Measurements from ENCODE around the gene PTPN2.

PTPN2 gene

GRCh38 chr18:12857215-12857905 is 26.7 kb downstream of the PTPN2 start:
- no peak overlapping the region for H3K9ac ChIP-seq (ENCODE audit: low read length)
- no peak for TF ChIP-seq EZH2phosphoT487 (IDR thresholded peaks at IDR 0.05; ENCODE audit: low read depth)
- TF ChIP-seq, protein P1, sequence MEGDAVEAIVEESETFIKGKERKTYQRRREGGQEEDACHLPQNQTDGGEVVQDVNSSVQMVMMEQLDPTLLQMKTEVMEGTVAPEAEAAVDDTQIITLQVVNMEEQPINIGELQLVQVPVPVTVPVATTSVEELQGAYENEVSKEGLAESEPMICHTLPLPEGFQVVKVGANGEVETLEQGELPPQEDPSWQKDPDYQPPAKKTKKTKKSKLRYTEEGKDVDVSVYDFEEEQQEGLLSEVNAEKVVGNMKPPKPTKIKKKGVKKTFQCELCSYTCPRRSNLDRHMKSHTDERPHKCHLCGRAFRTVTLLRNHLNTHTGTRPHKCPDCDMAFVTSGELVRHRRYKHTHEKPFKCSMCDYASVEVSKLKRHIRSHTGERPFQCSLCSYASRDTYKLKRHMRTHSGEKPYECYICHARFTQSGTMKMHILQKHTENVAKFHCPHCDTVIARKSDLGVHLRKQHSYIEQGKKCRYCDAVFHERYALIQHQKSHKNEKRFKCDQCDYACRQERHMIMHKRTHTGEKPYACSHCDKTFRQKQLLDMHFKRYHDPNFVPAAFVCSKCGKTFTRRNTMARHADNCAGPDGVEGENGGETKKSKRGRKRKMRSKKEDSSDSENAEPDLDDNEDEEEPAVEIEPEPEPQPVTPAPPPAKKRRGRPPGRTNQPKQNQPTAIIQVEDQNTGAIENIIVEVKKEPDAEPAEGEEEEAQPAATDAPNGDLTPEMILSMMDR (IDR thresholded peaks at IDR 0.05; ENCODE audit: low read depth, low read length) = no peak
- H4K20me1 ChIP-seq (ENCODE audit: insufficient read depth, low read length) = peaks cover 17% of the 10 kb centered on the region
- H3K36me3 ChIP-seq (replicated peaks; ENCODE audit: low read depth, low read length) = peaks cover 14% of the 10 kb centered on the region
- no peaks in the 10 kb centered on the region for H3K27me3 ChIP-seq (ENCODE audit: low read depth, low read length)
- H3K4me1 ChIP-seq (ENCODE audit: low read length) = peaks cover 12% of the 10 kb centered on the region; the same call in 1 of the 2 replicates
- H3K4me3 ChIP-seq (ENCODE audit: low read length) = no peak overlapping the region
- peaks cover 64% of the 10 kb centered on the region for H3K79me2 ChIP-seq (ENCODE audit: low read length)
- H3K4me2 ChIP-seq (ENCODE audit: low read length) = no peak overlapping the region
- H3K27ac ChIP-seq (ENCODE audit: low read length) = no peak overlapping the region
- H2AFZ ChIP-seq (ENCODE audit: low read depth, low read length) = no peak overlapping the region
- H3K9me3 ChIP-seq (ENCODE audit: insufficient read depth, low read length) = no peaks in the 10 kb centered on the region

DNA sequence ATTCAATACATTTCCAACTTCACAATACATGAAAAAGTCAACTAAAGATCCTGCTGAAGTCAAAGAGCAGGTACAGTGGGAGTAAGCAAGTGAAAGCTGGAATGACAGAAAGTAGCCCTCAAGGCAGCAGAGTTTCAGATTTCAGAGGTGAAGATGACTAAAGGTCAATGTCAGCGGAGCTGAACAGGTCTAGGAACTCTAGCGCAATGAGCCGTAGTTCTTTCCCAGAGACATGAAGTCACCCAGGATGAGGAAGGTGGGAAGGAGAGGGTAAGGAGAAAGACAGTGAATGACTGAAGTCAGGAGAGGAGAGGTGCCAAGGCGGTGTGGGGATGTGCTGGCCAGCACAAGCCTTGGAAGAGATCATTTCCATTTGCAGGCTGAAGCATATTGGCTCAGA is 28.1 kb downstream of the PTPN2 start:
- peaks cover 7% of the 10 kb centered on the region for H4K20me1 ChIP-seq (ENCODE audit: insufficient read depth, low read length)
- H3K4me3 ChIP-seq (ENCODE audit: low read length) = no peak overlapping the region
- H3K9me3 ChIP-seq (ENCODE audit: insufficient read depth, low read length) = no peaks in the 10 kb centered on the region
- H3K4me2 ChIP-seq (ENCODE audit: low read length) = no peak overlapping the region
- peaks cover 53% of the 10 kb centered on the region for H3K79me2 ChIP-seq (ENCODE audit: low read length)
- peaks cover 4% of the 10 kb centered on the region; the same call in 1 of the 2 replicates for H3K4me1 ChIP-seq (ENCODE audit: low read length)
- no peak for TF ChIP-seq EZH2phosphoT487 (IDR thresholded peaks at IDR 0.05; ENCODE audit: low read depth)
- TF ChIP-seq, protein P1 (IDR thresholded peaks at IDR 0.05; ENCODE audit: low read depth, low read length) = no peak
- peaks cover 14% of the 10 kb centered on the region for H3K36me3 ChIP-seq (replicated peaks; ENCODE audit: low read depth, low read length)
- no peaks in the 10 kb centered on the region for H3K27me3 ChIP-seq (ENCODE audit: low read depth, low read length)
- no peak overlapping the region for H3K27ac ChIP-seq (ENCODE audit: low read length)
- no peak overlapping the region for H2AFZ ChIP-seq (ENCODE audit: low read depth, low read length)
- no peak overlapping the region for H3K9ac ChIP-seq (ENCODE audit: low read length)

GRCh38 chr18:12852566-12853315 is 31.3 kb downstream of the PTPN2 start:
- no peak overlapping the region for H2AFZ ChIP-seq (ENCODE audit: low read depth, low read length)
- H3K79me2 ChIP-seq (ENCODE audit: low read length) = peaks cover 26% of the 10 kb centered on the region
- no peaks in the 10 kb centered on the region for H3K27me3 ChIP-seq (ENCODE audit: low read depth, low read length)
- H3K36me3 ChIP-seq (replicated peaks; ENCODE audit: low read depth, low read length) = peaks cover 17% of the 10 kb centered on the region
- no peak overlapping the region for H3K27ac ChIP-seq (ENCODE audit: low read length)
- TF ChIP-seq EZH2phosphoT487 (IDR thresholded peaks at IDR 0.05; ENCODE audit: low read depth) = no peak
- no peak overlapping the region for H3K4me2 ChIP-seq (ENCODE audit: low read length)
- H4K20me1 ChIP-seq (ENCODE audit: insufficient read depth, low read length) = no peaks in the 10 kb centered on the region; the same call in 1 of the 2 replicates
- H3K9me3 ChIP-seq (ENCODE audit: insufficient read depth, low read length) = no peaks in the 10 kb centered on the region
- no peak overlapping the region for H3K9ac ChIP-seq (ENCODE audit: low read length)
- peaks cover 4% of the 10 kb centered on the region; the same call in 1 of the 2 replicates for H3K4me1 ChIP-seq (ENCODE audit: low read length)
- H3K4me3 ChIP-seq (ENCODE audit: low read length) = no peak overlapping the region

GRCh38 chr18:12851716-12852115 is 32.3 kb downstream of the PTPN2 start:
- no peak overlapping the region for H3K4me3 ChIP-seq (ENCODE audit: low read length)
- H3K36me3 ChIP-seq (replicated peaks; ENCODE audit: low read depth, low read length) = peaks cover 15% of the 10 kb centered on the region
- TF ChIP-seq, protein P1 (IDR thresholded peaks at IDR 0.05; ENCODE audit: low read depth, low read length) = no peak
- TF ChIP-seq EZH2phosphoT487 (IDR thresholded peaks at IDR 0.05; ENCODE audit: low read depth) = no peak
- H3K27me3 ChIP-seq (ENCODE audit: low read depth, low read length) = no peaks in the 10 kb centered on the region
- no peaks in the 10 kb centered on the region for H4K20me1 ChIP-seq (ENCODE audit: insufficient read depth, low read length)
- no peak overlapping the region for H3K4me2 ChIP-seq (ENCODE audit: low read length)
- peaks cover 19% of the 10 kb centered on the region for H3K79me2 ChIP-seq (ENCODE audit: low read length)
- no peak overlapping the region for H3K27ac ChIP-seq (ENCODE audit: low read length)
- no peaks in the 10 kb centered on the region for H3K4me1 ChIP-seq (ENCODE audit: low read length)
- no peaks in the 10 kb centered on the region for H3K9me3 ChIP-seq (ENCODE audit: insufficient read depth, low read length)
- H3K9ac ChIP-seq (ENCODE audit: low read length) = no peak overlapping the region
- H2AFZ ChIP-seq (ENCODE audit: low read depth, low read length) = no peak overlapping the region
